Measurements from ENCODE around the gene BICDL1.
A peak's percentile ranks its signal among the peaks of the same experiment; 100 is the strongest.

BICDL1 gene

DNA sequence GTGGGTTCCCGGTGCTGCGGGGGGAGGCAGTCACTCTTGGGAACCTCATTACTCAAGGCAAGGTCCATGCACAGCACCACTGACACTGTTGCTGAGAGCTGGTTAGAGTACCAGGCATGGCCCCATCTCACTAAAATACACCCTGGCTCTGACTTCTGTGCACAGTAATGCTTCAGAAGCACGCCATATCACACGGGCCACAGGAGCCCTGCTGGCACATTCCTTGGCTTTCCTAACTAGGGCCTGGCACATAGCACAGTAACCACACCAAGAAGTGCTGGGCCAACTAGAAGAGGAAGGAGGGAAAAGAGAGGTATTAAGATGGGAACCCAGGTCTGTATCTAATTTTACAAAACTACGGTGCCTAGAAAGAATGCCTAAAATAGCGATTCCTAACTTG lies 141.0 kb downstream of the BICDL1 start:
- no peak for DNase-seq (ENCODE audit: low spot score)

DNA sequence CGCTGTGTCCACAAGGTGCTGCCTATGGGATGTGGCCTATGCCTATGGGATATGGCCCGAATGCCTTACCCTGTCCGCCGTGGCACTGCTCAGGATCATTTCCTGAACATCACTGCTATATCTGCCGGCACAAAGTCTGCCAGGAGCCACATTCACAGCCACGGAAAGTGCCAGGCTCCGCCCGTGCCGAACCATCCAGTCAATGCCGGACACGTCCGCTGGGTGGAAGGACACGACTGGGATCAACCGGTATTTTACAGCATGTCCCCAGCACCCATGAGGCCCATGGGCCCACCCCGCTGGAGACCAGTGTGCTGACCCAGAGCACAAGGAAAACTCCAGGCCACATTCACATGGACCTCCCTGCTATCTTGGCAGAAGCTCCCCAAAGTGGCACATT lies 142.1 kb downstream of the BICDL1 start:
- no peak for DNase-seq (ENCODE audit: low spot score)

DNA sequence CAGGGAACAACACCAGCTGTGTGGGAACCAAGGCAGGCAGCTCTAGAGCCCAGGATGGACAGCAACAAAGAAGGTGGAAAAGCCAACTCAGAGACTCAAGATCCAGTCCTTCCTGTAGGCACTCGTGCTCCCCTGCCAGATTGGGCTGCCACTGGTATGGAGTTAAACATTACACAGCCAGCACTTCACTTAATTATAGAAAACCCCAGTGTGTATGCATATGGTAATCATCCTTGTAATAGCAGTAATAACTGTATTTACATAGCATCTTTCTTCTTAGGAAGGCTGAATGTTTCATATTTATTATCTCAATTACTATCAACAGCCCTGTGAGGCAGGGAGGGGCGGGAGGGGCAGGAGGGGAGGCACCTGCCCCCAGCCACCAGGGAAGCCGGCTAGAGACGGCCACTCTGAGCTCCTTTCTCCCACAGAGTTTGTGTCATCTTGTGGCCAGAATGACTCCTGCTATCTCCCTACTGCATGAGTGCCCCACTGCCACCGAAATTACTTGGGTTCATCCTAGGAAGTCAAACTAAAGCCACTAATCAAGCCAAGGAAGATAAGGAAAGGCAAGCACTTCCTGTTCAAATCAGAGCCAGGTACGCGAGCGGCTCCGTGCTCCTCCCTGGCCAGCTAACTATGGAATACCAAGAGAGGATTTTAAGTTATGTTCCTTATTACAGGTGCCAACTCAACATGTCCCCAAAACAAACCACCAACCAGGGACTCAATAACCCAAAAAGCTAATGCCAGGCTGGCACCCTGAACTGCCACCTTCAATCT lies 143.2 kb downstream of the BICDL1 start:
- no peak for DNase-seq (ENCODE audit: low spot score)

DNA sequence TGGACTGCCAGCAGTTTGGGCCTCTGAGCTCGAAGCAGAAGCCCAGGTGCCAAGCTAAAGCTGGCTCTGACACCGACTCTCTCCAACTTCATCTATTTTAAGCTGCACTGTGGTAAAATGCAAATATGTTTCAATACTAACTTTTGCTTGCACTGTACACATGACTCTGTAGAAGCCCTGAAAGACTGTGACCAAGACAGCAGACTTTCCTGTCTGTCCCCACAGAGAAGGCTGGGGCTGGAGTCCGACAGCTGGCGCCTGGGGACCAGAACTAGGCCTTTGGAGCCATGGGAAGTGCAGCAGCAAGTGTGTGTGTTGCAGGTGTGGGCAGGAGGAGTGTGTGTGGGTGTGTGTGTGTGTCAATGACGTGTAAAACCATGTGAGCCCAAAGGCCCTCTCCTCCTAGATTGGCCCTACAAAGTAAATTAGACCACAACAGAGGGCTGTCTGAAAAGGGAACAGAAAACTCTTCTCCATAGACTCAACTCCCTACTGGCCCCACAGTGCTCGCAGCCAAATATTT lies 143.9 kb downstream of the BICDL1 start:
- DNase-seq (ENCODE audit: low spot score) = no peak

DNA sequence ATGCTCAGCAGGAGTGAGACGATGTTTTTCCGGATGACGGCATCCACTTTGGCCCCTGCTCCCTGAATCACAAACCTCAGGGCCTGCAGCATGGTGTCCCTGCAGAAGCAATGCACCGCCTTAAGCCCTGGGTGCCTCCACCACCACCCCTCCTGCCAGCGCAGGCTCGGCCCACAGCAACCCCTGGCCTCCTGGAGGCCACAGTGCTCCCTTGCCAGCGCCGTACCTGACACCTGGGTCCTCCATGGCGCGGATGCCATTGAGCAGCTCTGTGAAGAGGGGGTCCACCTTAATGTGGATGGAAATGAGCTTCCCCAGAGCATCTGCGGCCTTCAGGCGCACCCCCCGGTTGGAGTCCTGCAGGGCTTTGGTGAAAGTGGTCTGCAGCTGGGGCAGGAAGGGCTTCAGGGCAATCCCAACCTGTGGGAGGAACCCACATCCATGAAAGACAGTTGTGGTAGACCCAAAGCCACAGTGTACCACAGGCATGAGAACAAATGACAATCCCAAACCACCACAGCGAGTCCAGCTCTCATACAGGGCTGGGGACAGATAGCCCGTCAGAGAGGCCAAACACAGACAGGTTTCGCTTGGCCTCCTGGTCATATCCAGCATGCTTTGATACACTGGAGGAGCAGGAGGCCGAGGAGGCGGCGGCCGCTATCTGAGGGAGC lies 145.4 kb downstream of the BICDL1 start:
- DNase-seq (ENCODE audit: low spot score) = no peak

DNA sequence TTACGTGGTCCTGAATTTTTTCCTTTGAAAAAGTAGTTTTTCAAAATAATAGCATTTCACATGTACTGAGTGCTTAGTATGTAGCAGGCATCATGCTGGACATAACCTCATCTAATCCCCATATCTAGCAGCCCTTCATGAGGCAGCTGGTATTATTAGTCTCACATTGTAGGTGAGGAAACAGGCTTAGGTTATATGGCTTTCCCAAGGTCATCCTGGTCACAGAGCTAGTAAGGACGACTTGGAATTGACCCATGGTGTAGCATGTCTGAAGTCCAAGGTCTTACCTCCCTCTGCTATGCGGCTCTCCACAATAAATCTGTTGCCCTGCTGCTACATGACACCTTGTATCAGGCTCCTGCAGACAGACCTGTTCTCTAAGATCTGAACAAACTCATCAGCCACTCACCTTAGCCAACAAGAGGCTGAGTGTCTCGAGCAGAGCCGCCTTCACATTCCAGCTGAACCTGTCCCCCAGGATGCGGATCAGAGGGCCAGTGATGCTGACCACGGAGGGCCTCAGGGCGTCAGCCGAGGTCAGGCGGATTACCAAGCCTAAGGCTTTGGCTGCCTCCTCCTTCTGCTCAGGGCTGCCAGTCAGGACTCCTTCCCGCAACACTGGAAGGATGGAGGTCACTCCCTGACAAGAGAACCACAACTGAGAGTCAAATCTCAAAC lies 147.2 kb downstream of the BICDL1 start:
- DNase-seq (ENCODE audit: low spot score) = no peak

DNA sequence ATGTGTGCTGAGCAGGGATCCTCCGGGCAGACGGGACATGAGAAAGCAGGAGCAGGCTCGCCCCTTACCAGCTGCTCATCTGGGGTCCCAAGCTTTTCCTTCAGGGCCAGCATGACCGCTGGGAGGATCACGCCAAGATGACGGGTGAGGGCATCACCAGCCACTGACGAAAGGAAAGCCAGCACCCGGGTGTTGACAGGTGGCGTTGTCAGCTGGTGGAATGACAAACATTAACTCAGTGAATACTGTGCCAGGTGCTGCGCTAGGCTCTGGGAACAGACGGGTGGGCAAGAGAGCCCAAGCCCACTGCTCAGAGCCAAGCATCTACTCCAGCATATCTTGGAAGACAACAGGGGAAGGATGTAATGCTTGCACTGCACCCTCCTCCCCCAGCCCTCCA lies 148.8 kb downstream of the BICDL1 start:
- DNase-seq (ENCODE audit: low spot score) = no peak

DNA sequence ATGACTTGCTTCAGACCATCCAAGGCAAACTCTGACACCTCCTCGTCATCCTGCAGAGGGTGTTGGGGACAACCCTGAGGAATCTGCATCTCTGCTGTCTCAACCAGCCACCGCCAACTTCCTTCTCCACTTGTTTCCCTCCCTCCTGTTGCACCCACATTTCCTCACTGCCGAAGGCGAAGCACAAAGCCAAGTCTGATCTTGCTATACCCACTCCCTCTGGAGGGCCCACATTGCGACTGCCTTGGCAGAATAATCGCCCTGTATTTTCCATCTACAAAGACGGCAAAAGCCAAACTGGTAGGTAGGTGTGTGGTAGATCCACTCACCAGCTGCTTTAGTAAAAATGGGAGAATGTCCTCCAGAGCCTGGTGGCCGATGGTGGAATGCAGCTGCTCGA lies 149.3 kb downstream of the BICDL1 start:
- DNase-seq (ENCODE audit: low spot score) = peak; percentile 35

DNA sequence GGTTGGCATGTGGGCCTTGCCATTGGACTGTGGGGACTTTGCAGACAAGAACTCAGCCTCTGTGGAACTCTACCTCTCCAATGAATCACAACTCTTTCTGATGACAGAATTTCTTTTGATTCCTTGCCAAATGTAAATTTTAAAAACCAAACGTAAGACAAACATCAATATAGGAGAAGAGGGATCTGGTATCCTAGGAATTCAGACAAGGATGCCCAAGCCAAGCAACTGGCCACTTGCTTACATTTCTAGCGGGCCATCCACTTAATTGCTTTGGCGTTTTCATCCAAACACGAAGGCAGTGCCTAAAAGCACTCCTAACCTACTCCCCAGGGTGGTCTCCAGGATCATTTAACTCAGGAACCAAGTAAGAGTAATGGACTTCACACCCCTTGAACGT lies 150.9 kb downstream of the BICDL1 start:
- DNase-seq (ENCODE audit: low spot score) = no peak

DNA sequence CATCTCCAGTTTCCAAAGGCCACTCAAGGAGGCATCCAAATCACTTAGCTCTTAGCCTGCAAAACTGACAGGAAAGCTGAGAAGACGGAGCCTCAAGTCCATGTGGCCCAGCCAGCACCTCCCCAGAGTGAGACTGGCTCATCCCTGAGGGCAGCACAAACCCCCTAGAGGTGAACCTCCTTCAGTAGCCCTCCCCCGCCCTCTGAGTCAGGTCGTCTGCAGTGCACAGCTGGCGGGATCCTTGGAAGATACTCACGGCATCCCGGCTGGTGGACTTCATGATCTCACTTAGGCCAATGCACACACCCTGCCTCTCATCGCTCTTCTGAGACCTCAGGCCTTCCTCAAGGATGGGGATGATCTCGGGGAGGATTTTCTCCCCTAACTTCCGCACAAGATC lies 151.6 kb downstream of the BICDL1 start:
- DNase-seq (ENCODE audit: low spot score) = no peak

DNA sequence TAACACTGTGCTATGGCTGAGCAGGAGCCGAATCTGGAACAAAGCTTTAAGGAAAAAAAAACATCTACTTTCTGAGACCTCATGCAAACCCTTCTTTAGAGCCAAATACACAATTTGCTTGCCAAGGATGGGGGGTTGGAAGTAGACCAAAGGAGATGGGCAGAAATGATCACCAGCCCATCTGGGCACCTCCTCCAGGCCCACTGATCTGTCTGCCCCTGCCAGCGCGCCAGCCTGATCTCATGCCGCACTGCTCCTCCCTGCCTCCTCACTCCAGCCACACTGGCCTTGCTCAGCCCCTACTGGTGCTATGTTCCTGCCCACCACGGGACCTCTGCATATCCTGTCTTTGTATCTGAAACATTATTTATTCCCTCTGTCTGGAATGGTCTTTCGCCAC lies 152.3 kb downstream of the BICDL1 start:
- no peak for DNase-seq (ENCODE audit: low spot score)

DNA sequence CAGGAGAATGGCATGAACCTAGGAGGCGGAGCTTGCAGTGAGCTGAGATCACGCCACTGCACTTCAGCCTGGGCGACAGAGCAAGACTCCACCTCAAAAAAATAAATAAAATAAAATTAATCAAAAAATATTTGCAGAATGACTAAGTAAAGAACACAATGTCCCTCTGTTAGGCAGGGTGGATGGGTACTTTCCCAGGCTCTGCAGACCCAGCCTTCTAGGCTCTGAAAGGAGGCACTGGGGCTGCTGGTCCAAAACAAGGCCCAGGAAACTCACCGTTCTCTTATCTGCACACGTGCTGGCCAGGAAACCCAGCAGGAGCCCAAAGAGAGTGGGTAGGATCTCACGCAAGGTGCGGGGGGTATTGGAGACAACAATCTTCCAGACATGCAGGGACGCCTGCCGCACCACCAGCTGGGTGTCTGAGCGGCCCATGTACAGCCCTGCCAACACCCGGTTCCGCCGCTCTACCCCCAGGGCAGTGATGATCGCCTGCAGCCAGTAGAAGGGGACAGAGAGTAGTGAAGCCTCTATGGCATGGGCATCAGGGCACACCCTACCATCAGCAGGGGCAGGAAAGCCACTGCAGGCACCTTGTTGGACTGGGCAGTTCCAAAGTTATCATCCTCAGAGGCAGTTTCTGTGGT lies 153.3 kb downstream of the BICDL1 start:
- no peak for DNase-seq (ENCODE audit: low spot score)

Measured in Ammon's horn (tissue), 1 donor.